ENCODE measurements around the gene TNXB. TPM values are rescaled to one million over a fixed set of nuclear protein-coding genes. Genes with fewer than 3 reads are reported as not detected.

TNXB gene
- total RNA-seq, 1 experiment from 2014 or later = 1.8 TPM

- in situ Hi-C loops (cut with HindIII; ENCODE audit: low pct_unique_long_range_greater_than_20kb, low sequenced_read_pairs) (no loop called here), intact Hi-C loops (cut with micrococcal nuclease; ENCODE audit: unreplicated experiment) (no loop called here)
- Histone ChIP-seq H3K27ac (ENCODE audit: low read length) (no peak overlapping the region), H3K27me3 (ENCODE audit: control insufficient read depth, insufficient read depth, low read length) (no peaks in the 10 kb centered on the region), H3K4me3 (ENCODE audit: low read depth in 2 of 2, low read length in 2 of 2) (no peak overlapping the region), H3K9me3 (ENCODE audit: control insufficient read depth, insufficient read depth, low read depth, low read length) (no peaks in the 10 kb centered on the region), H3K36me3 (ENCODE audit: control insufficient read depth, insufficient read depth, low read length) (no peaks in the 10 kb centered on the region), H3K4me1 (ENCODE audit: control insufficient read depth, insufficient read depth, low read length) (no peaks in the 10 kb centered on the region)
- no TSS peak for BruUV-seq (replicated peaks)
- POLR2A ChIA-PET = interaction anchor here (0.6 kb wide), 1 partner anchor 377 kb away, joined by 4 read pairs; no protein-coding TSS in a partner anchor
- ATAC-seq (no peak), DNase-seq (ENCODE audit: low read depth, low spot score) (no peak)
- TF ChIP-seq CTCF (IDR thresholded peaks at IDR 0.05) (no peak), POLR2AphosphoS5 (IDR thresholded peaks at IDR 0.05; ENCODE audit: low read depth, low read length) (no peak), TCF7L2 (IDR thresholded peaks at IDR 0.05; ENCODE audit: low read depth, low read length) (no peak), SIN3A (IDR thresholded peaks at IDR 0.05; ENCODE audit: borderline replicate concordance, insufficient read depth, low read depth, low read length) (no peak), REST (IDR thresholded peaks at IDR 0.05; ENCODE audit: insufficient read depth in 1 of 2, low read depth in 2 of 2, low read length in 1 of 2) (no peak)
- CTCF ChIA-PET = no interaction called here
These were observed 19.9 kb downstream of the TNXB start for GRCh38 chr6:32089082-32089828.

GRCh38 chr6:32088487-32089049, 20.6 kb downstream of the TNXB start:
- H3K27me3 ChIP-seq (ENCODE audit: control insufficient read depth, insufficient read depth, low read length) = no peaks in the 10 kb centered on the region
- POLR2A ChIA-PET = interaction anchor here (0.6 kb wide), 1 partner anchor 378 kb away, joined by 4 read pairs; no protein-coding TSS in a partner anchor
- no peak overlapping the region for H3K4me3 ChIP-seq (ENCODE audit: low read depth in 2 of 2, low read length in 2 of 2)
- no peaks in the 10 kb centered on the region for H3K36me3 ChIP-seq (ENCODE audit: control insufficient read depth, insufficient read depth, low read length)
- no peak for ATAC-seq
- CTCF ChIA-PET = interaction anchor here (0.6 to 1.0 kb wide), 2 partner anchors 9 to 83 kb away, joined by 3 read pairs; no protein-coding TSS in a partner anchor
- in situ Hi-C loops (cut with HindIII; ENCODE audit: low pct_unique_long_range_greater_than_20kb, low sequenced_read_pairs) (no loop called here), intact Hi-C loops (cut with micrococcal nuclease; ENCODE audit: unreplicated experiment) (no loop called here)
- no TSS peak for BruUV-seq (replicated peaks)
- no peak for DNase-seq (ENCODE audit: low read depth, low spot score)
- H3K4me1 ChIP-seq (ENCODE audit: control insufficient read depth, insufficient read depth, low read length) = no peaks in the 10 kb centered on the region
- no peaks in the 10 kb centered on the region for H3K9me3 ChIP-seq (ENCODE audit: control insufficient read depth, insufficient read depth, low read depth, low read length)
- no peak for TF ChIP-seq SIN3A (IDR thresholded peaks at IDR 0.05; ENCODE audit: borderline replicate concordance, insufficient read depth, low read depth, low read length)
- no peak for TF ChIP-seq TCF7L2 (IDR thresholded peaks at IDR 0.05; ENCODE audit: low read depth, low read length)
- no peak for TF ChIP-seq POLR2AphosphoS5 (IDR thresholded peaks at IDR 0.05; ENCODE audit: low read depth, low read length)
- no peak for TF ChIP-seq REST (IDR thresholded peaks at IDR 0.05; ENCODE audit: insufficient read depth in 1 of 2, low read depth in 2 of 2, low read length in 1 of 2)
- no peak for TF ChIP-seq CTCF (IDR thresholded peaks at IDR 0.05)
- no peak overlapping the region for H3K27ac ChIP-seq (ENCODE audit: low read length)
